Measurements from ENCODE around the gene TRIM54. TPM values are rescaled to one million over a fixed set of nuclear protein-coding genes. Genes with fewer than 3 reads are reported as not detected.

The TRIM54 gene
- total RNA-seq, 1 experiment from 2014 or later, result not detected

DNA sequence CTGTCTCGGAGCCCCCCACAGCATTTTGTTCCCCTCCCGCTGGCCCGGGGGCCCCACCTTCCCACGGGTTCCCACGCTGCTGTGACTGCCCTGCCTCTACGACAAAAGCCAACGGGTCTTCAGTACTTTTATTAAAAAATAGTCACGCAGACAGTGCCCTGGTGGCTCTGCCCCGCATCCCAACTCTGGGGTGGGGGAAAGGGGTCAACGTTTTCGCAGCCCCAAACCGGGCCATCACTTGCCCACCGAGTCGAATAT lies 25.0 kb downstream of the TRIM54 start:
- Histone ChIP-seq H3K27ac (ENCODE audit: low read length) (no peak overlapping the region), H4K20me1 (ENCODE audit: insufficient read depth, low read depth, low read length) (no peaks in the 10 kb centered on the region), H3K27me3 (ENCODE audit: low read length) (no peaks in the 10 kb centered on the region), H3K36me3 (ENCODE audit: insufficient read depth, low read length) (no peaks in the 10 kb centered on the region), H3K4me2 (ENCODE audit: low read depth, low read length, poor library complexity, severe bottlenecking) (no peak overlapping the region), H3K9me3 (ENCODE audit: low read length) (no peaks in the 10 kb centered on the region), H3K9me2 (replicated peaks; ENCODE audit: insufficient read depth, low read length) (no peaks in the 10 kb centered on the region), H3K9ac (ENCODE audit: low read length) (no peak overlapping the region), H3K4me1 (ENCODE audit: low read length) (peaks cover 11% of the 10 kb centered on the region), H2AFZ (ENCODE audit: low read length) (no peak overlapping the region), H3K4me3 (ENCODE audit: low read length) (no peak overlapping the region), H3K79me2 (ENCODE audit: low read length) (no peaks in the 10 kb centered on the region)
- DNase-seq, result no peak

DNA sequence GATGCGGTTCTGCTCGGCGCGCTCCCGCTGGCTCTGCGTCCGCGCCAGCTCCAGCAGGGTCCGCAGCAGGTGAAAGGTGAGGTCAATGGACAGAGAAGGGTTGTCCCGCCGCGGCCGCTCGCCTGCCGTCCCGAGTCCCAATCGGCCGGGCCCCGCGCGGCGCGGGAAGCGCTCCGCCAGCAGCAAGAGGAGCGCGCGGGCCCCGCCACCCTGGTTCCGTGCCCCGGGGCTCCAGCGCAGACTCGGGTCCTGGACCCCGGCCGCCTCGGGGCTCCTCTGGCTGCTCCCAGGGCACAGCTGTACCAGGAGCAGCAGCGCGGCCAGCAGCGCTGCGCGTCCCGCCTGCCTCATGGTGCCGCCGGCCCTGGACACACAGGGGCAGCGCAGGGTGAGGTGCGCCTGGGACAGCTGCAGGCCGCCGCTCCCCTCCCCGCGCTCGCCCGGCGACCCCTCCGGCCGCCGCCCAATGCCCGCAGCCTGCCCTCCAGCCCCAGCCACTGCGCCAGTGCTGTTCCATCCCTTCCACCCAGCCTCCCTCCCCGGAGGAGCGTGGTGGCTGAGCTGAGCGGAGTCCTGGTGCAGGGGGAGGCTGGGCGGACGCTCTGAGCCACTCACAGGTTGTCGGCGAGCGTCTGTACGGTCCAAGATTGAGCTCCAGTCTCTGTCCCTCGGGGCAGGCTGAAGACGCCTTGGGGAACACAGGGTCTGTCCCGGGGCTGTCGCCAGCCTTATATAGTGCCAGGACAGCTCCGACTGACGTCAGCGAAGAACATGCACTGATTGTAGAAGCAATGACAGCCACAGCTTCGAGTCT lies 25.5 kb downstream of the TRIM54 start:
- no peaks in the 10 kb centered on the region for H3K36me3 ChIP-seq (ENCODE audit: insufficient read depth, low read length)
- no peaks in the 10 kb centered on the region for H3K9me3 ChIP-seq (ENCODE audit: low read length)
- no peaks in the 10 kb centered on the region for H3K9me2 ChIP-seq (replicated peaks; ENCODE audit: insufficient read depth, low read length)
- no peak overlapping the region for H3K9ac ChIP-seq (ENCODE audit: low read length)
- H3K27ac ChIP-seq (ENCODE audit: low read length), result no peak overlapping the region
- no peak overlapping the region for H3K4me2 ChIP-seq (ENCODE audit: low read depth, low read length, poor library complexity, severe bottlenecking)
- no peaks in the 10 kb centered on the region for H3K27me3 ChIP-seq (ENCODE audit: low read length)
- H4K20me1 ChIP-seq (ENCODE audit: insufficient read depth, low read depth, low read length), result no peaks in the 10 kb centered on the region
- no peak overlapping the region for H2AFZ ChIP-seq (ENCODE audit: low read length)
- peaks cover 9% of the 10 kb centered on the region for H3K4me1 ChIP-seq (ENCODE audit: low read length)
- H3K79me2 ChIP-seq (ENCODE audit: low read length), result no peaks in the 10 kb centered on the region
- no peak for DNase-seq
- no peak overlapping the region for H3K4me3 ChIP-seq (ENCODE audit: low read length)

DNA sequence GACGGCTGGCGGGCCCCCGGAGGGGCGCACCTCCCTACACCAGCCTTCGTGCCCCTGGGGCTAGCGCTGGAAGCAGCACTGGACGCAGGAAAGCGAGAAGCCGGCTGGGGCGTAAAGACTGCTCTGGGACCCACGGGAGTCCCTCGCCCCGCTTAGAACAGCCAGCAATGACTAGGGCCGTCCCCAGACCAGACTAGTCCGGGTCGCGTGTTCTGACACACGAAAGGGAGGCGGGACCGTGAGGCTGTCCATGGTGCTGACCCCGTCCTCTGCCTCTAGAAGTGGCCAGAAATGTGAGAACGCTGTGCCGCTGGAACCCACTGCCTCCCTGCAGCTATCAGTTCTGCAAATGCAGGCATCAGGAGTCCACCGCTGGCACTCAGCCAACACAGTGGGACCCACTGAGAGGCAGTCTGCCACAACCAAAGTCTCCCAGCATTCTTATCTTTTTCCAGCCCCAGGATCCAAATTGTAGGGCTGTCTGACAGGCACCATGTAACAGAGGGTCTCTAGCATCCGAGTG lies 26.2 kb downstream of the TRIM54 start, which contains the start of gene UCN:
TSS of gene UCN (minus strand) at position 87 of the 523 bp plus-strand sequence. CDS start 550 bp downstream, outside the sequence.
- Histone ChIP-seq H3K4me2 (ENCODE audit: low read depth, low read length, poor library complexity, severe bottlenecking) (no peak within 1 kb of the TSS), H3K4me1 (ENCODE audit: low read length) (peaks cover 7% of the 10 kb centered on the region), H3K9me3 (ENCODE audit: low read length) (no peaks in the 10 kb centered on the region), H3K36me3 (ENCODE audit: insufficient read depth, low read length) (no peaks in the 10 kb centered on the region), H2AFZ (ENCODE audit: low read length) (no peak within 1 kb of the TSS), H3K27ac (ENCODE audit: low read length) (no peak within 1 kb of the TSS), H3K79me2 (ENCODE audit: low read length) (no peaks in the 10 kb centered on the region), H3K9me2 (replicated peaks; ENCODE audit: insufficient read depth, low read length) (no peaks in the 10 kb centered on the region), H4K20me1 (ENCODE audit: insufficient read depth, low read depth, low read length) (no peaks in the 10 kb centered on the region), H3K4me3 (ENCODE audit: low read length) (no peak within 1 kb of the TSS), H3K9ac (ENCODE audit: low read length) (no peak within 1 kb of the TSS), H3K27me3 (ENCODE audit: low read length) (no peaks in the 10 kb centered on the region)
- no peak for DNase-seq

DNA sequence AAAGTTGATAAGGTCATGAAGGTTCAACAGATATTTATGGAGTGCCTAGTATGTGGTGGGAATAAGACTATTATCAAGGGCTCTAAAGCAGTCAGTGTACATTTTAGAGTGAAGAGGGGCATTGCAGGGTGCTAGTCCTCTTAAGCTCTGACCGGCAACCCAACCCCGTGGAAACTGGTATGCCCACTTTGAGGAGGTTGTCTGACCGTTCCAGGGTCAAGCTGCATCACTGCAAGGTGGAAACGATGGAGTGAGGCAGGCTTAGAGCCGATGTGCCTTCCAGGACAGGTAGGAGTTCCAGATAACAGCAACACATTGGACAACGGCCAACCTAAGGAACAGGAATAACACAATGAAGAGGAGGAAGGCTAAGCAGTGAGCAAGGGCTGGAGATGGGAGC lies 27.4 kb downstream of the TRIM54 start:
- Histone ChIP-seq H3K4me1 (ENCODE audit: low read length) (peaks cover 7% of the 10 kb centered on the region), H3K27me3 (ENCODE audit: low read length) (no peaks in the 10 kb centered on the region), H2AFZ (ENCODE audit: low read length) (no peak overlapping the region), H3K79me2 (ENCODE audit: low read length) (no peaks in the 10 kb centered on the region), H3K4me3 (ENCODE audit: low read length) (no peak overlapping the region), H3K9me3 (ENCODE audit: low read length) (no peaks in the 10 kb centered on the region), H3K36me3 (ENCODE audit: insufficient read depth, low read length) (no peaks in the 10 kb centered on the region), H3K27ac (ENCODE audit: low read length) (no peak overlapping the region), H4K20me1 (ENCODE audit: insufficient read depth, low read depth, low read length) (no peaks in the 10 kb centered on the region), H3K9ac (ENCODE audit: low read length) (no peak overlapping the region), H3K4me2 (ENCODE audit: low read depth, low read length, poor library complexity, severe bottlenecking) (no peak overlapping the region), H3K9me2 (replicated peaks; ENCODE audit: insufficient read depth, low read length) (no peaks in the 10 kb centered on the region)
- DNase-seq, result no peak

DNA sequence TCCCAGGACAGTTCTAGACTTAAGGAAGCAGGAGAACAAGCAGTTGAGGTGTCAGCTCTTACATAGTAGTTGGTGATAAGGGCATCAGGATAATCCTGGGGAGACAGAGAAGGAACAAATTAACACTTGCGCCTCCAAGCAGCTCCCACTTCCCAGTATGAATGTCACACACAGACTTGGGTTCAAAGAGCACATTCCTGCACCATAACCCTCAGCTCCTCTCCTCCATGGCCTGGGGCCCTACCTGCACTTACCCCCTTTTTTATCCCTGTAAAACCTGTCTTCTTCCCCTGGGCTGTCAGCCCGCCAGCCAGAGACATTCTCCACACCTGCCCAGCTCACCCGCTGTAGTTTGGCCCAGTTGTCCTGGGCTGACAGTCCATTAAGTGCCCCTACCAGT lies 29.9 kb downstream of the TRIM54 start:
- H3K9ac ChIP-seq (ENCODE audit: low read length), result no peak overlapping the region
- H3K4me1 ChIP-seq (ENCODE audit: low read length), result peaks cover 7% of the 10 kb centered on the region
- no peaks in the 10 kb centered on the region for H3K79me2 ChIP-seq (ENCODE audit: low read length)
- H4K20me1 ChIP-seq (ENCODE audit: insufficient read depth, low read depth, low read length), result no peaks in the 10 kb centered on the region
- no peak for DNase-seq
- no peaks in the 10 kb centered on the region for H3K9me3 ChIP-seq (ENCODE audit: low read length)
- no peak overlapping the region for H3K4me3 ChIP-seq (ENCODE audit: low read length)
- H3K36me3 ChIP-seq (ENCODE audit: insufficient read depth, low read length), result no peaks in the 10 kb centered on the region
- H3K4me2 ChIP-seq (ENCODE audit: low read depth, low read length, poor library complexity, severe bottlenecking), result no peak overlapping the region
- H3K27me3 ChIP-seq (ENCODE audit: low read length), result no peaks in the 10 kb centered on the region
- no peaks in the 10 kb centered on the region for H3K9me2 ChIP-seq (replicated peaks; ENCODE audit: insufficient read depth, low read length)
- no peak overlapping the region for H3K27ac ChIP-seq (ENCODE audit: low read length)
- no peak overlapping the region for H2AFZ ChIP-seq (ENCODE audit: low read length)

DNA sequence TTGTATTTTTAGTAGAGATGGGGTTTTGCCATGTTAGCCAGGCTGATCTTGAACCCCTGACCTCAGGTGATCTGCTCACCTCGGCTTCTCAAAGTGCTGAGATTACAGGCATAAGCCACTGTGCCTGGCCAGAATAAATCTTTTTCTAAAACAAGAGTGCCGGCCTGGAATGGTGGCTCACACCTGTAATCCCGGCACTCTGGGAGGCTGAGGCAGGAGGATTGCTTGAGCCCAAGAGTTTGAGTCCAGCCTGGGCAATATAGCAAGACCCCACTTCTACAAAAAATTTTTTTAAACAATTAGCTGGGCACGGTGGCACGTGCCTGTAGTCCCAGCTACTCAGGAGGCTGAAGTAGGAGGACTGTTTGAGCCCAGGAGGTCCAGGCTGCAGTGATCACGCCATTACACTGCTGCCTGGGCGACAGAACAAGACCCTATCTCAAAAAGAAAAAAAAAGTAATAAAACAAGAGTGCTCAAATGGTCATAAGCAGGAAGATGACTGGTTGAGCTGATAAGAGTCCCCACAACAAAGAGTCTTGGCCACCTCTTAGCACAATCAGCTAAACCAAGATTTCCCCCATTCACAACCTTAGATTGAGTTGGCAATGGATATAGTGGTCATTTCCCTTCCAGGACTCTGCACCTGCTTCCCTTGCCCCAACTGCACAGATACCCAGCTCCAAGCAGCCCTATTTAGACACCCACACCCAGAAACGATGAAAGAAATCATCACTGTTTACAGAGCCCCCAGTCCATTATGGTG lies 31.8 kb downstream of the TRIM54 start:
- Histone ChIP-seq H3K9me2 (replicated peaks; ENCODE audit: insufficient read depth, low read length) (no peaks in the 10 kb centered on the region), H3K4me3 (ENCODE audit: low read length) (no peak overlapping the region), H3K36me3 (ENCODE audit: insufficient read depth, low read length) (no peaks in the 10 kb centered on the region), H3K27ac (ENCODE audit: low read length) (no peak overlapping the region), H3K9ac (ENCODE audit: low read length) (no peak overlapping the region), H3K4me2 (ENCODE audit: low read depth, low read length, poor library complexity, severe bottlenecking) (no peak overlapping the region), H3K79me2 (ENCODE audit: low read length) (no peaks in the 10 kb centered on the region), H3K27me3 (ENCODE audit: low read length) (no peaks in the 10 kb centered on the region), H3K4me1 (ENCODE audit: low read length) (peaks cover 7% of the 10 kb centered on the region), H4K20me1 (ENCODE audit: insufficient read depth, low read depth, low read length) (no peaks in the 10 kb centered on the region), H2AFZ (ENCODE audit: low read length) (no peak overlapping the region), H3K9me3 (ENCODE audit: low read length) (no peaks in the 10 kb centered on the region)
- DNase-seq, result no peak

DNA sequence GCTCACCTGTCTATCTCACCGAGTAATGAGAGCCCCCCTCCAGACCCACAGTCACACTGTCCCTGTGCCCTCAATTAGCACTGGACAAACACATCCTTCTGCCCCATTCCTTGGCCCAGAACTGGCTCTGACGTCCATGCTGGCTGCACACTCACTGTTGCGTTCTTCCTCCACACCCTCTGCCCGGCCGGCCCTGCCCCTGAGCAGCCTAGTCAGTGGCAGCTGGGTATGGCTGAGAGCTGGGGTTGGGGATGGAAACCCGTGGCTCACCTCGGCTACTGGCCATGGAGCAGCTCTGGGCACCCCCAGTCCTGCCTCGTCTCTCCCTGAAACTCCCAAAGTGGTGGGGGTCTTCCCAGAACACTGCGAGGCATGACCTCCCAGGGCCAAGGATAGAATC lies 32.5 kb downstream of the TRIM54 start:
- Histone ChIP-seq H3K4me1 (ENCODE audit: low read length) (peaks cover 7% of the 10 kb centered on the region), H3K4me2 (ENCODE audit: low read depth, low read length, poor library complexity, severe bottlenecking) (no peak overlapping the region), H3K36me3 (ENCODE audit: insufficient read depth, low read length) (no peaks in the 10 kb centered on the region), H3K9me2 (replicated peaks; ENCODE audit: insufficient read depth, low read length) (no peaks in the 10 kb centered on the region), H3K27me3 (ENCODE audit: low read length) (no peaks in the 10 kb centered on the region), H2AFZ (ENCODE audit: low read length) (no peak overlapping the region), H3K79me2 (ENCODE audit: low read length) (no peaks in the 10 kb centered on the region), H3K27ac (ENCODE audit: low read length) (no peak overlapping the region), H4K20me1 (ENCODE audit: insufficient read depth, low read depth, low read length) (no peaks in the 10 kb centered on the region), H3K9me3 (ENCODE audit: low read length) (no peaks in the 10 kb centered on the region), H3K9ac (ENCODE audit: low read length) (no peak overlapping the region), H3K4me3 (ENCODE audit: low read length) (no peak overlapping the region)
- DNase-seq, result no peak

DNA sequence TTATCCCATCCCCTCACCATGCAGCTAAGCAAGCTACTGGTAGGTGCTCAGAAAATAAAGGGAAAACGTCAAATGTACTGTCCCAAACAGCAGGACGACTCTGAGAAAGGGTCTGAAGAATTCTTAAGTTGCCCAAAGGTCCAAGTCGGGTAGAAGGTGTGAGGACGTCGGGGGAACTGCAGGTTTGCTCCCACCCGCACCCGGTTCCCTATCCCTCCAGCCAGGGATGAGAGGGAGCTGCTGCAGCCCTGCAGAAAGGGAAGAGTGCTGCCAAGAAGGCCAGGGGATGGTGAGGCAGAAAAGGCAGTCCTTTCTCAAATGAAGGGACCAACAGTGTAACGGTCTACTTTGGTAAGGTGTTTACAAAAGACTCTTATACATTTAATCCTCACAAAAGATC lies 32.9 kb downstream of the TRIM54 start:
- DNase-seq, result no peak
- no peak overlapping the region for H3K27ac ChIP-seq (ENCODE audit: low read length)
- H3K9ac ChIP-seq (ENCODE audit: low read length), result no peak overlapping the region
- no peak overlapping the region for H3K4me2 ChIP-seq (ENCODE audit: low read depth, low read length, poor library complexity, severe bottlenecking)
- H2AFZ ChIP-seq (ENCODE audit: low read length), result no peak overlapping the region
- no peaks in the 10 kb centered on the region for H3K27me3 ChIP-seq (ENCODE audit: low read length)
- no peaks in the 10 kb centered on the region for H4K20me1 ChIP-seq (ENCODE audit: insufficient read depth, low read depth, low read length)
- H3K4me3 ChIP-seq (ENCODE audit: low read length), result no peak overlapping the region
- peaks cover 7% of the 10 kb centered on the region for H3K4me1 ChIP-seq (ENCODE audit: low read length)
- no peaks in the 10 kb centered on the region for H3K9me2 ChIP-seq (replicated peaks; ENCODE audit: insufficient read depth, low read length)
- H3K36me3 ChIP-seq (ENCODE audit: insufficient read depth, low read length), result no peaks in the 10 kb centered on the region
- H3K9me3 ChIP-seq (ENCODE audit: low read length), result no peaks in the 10 kb centered on the region
- H3K79me2 ChIP-seq (ENCODE audit: low read length), result no peaks in the 10 kb centered on the region

All from Karpas-422 (cell line).